HG03520 (cell line): ENCODE data around the gene CELA3B.
"Not testable (repeated sequence)": the region's sequence is repeated elsewhere in the genome, so short reads cannot be mapped to it uniquely, and the experiment has no call there.

Experiments
- ATAC-seq: cut with Tn5 transposase; IDR thresholded peaks from one replicate; pipeline ENCODE4 v1.9.1; 2021; ENCODE audit warnings: mild to moderate bottlenecking, moderate library complexity; ENCODE audit not compliant: unreplicated experiment

CELA3B gene

DNA sequence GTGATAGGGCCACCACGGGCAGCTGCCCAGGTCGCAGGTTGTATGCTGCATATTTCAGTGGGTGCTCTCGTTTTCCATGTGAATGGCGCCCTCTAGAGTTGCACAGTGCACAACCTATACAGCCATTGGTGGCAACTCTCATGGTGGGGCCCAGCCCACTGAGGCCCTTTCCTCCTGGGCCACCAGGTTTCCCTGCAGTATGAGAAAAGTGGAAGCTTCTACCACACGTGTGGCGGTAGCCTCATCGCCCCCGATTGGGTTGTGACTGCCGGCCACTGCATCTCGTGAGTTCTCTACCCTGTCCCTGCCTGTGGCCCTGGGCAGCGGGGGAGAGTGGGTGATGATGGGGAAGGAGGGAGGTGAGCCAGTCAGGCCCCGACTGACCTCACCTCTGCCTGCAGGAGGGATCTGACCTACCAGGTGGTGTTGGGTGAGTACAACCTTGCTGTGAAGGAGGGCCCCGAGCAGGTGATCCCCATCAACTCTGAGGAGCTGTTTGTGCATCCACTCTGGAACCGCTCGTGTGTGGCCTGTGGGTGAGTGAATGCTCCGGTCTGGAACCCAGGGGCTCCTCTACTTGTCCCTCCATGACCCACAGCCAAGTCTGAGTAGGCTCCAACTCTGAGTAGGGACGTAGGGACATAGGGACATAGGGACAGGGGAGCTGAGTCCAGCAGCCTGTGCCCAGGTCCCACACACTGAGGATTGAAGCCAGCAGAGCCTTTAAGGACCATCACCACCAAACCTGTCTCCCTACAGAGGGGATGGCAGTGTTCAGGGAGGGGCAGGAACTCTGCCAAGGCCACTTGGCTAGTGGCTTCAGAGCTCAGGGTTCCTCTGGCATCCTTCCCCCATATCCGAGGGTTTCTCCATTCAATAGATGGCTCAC, 28.7 kb downstream of the CELA3B start:
- not testable (repeated sequence) for ATAC-seq

DNA sequence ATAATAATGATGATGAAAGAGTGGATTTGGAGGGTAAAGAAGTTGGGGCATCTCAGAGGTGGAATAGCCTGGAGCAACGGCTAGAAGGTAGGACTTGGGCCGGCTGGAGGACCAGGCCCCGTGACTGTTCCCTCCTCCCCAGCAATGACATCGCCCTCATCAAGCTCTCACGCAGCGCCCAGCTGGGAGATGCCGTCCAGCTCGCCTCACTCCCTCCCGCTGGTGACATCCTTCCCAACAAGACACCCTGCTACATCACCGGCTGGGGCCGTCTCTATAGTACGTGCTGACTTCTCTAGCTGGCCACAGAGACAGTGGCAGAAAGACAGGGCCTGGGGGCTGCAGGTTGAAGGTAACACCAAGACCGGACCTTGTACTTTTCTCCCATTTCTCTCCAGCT, 29.9 kb downstream of the CELA3B start:
- ATAC-seq: not testable (repeated sequence)

- ATAC-seq: not testable (repeated sequence)
Observed at GRCh38 chr1:22007262-22007661, 30.4 kb downstream of the CELA3B start.

DNA sequence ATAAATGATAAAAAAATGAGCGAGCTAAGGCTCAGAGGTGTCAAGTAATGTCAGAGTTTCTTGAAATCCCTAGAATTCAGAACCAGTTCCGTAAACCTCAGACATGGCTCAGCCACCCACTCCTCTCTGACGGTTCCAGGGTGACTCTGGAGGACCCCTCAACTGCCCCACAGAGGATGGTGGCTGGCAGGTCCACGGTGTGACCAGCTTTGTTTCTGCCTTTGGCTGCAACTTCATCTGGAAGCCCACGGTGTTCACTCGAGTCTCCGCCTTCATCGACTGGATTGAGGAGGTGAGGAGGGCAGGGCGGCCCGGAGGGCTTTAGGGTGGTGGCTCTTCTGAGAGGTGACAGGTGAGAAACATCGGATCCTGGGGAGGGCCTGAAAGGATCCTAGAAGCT, 32.7 kb downstream of the CELA3B start:
- not testable (repeated sequence) for ATAC-seq

GRCh38 chr1:22012752-22013151, 35.9 kb downstream of the CELA3B start:
- ATAC-seq: not testable (repeated sequence)

DNA sequence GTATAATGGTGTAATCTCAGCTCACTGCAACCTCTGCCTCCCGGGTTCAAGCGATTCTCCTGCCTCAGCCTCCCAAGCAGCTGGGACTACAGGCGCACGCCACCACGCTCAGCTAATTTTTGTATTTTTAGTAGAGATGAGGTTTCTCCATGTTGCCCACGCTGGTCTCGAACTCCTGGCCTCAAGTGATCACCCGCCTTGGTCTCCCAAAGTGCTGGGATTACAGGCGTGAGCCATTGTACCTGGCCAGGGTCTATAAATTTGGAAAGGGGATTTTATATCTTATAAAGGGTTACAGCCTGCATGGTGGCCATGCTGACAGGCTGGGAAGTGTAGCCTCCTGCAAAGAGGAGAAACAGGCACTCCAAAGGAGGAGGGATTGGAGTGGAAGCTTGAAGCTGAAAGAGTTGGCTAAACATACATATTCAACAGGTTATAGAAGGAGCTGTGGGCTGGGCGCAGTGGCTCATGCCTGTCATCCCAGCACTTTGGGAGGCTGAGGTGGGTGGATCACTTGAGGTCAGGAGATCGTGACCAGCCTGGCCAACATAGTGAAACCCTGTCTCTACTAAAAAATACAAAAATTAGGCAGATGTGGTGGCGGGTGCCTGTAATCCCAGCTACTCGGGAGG, 37.9 kb downstream of the CELA3B start:
- ATAC-seq: not testable (repeated sequence)

GRCh38 chr1:22018583-22019559, 42.0 kb downstream of the CELA3B start:
- ATAC-seq: no peak

- no peak for ATAC-seq
Observed at GRCh38 chr1:22021061-22021460, 44.2 kb downstream of the CELA3B start.

GRCh38 chr1:22024485-22025367, 47.9 kb downstream of the CELA3B start:
- peak; percentile 27 for ATAC-seq

GRCh38 chr1:22025368-22026155, 48.7 kb downstream of the CELA3B start:
- peak; percentile 71 for ATAC-seq

DNA sequence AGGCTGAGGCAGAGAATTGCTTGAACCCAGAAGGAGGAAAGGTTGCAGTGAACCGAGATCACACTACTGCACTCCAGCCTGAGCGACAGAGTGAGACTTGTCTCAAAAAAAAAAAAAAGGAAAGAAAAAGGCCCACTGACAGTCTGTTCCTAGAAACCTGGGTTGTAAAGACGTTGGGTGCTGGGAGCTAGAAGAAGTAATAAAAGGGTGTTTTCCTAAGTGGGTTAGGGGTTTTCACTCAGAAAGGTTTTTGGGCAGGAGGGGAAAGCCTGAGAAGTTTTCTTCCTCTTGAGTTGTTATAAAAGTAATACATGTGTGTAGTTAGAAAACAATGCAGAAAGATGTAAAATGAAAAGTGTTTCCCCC, 50.1 kb downstream of the CELA3B start:
- no peak for ATAC-seq

GRCh38 chr1:22030057-22030456, 53.2 kb downstream of the CELA3B start:
- no peak for ATAC-seq

- ATAC-seq: no peak
Observed at GRCh38 chr1:22030473-22030872, 53.7 kb downstream of the CELA3B start.

DNA sequence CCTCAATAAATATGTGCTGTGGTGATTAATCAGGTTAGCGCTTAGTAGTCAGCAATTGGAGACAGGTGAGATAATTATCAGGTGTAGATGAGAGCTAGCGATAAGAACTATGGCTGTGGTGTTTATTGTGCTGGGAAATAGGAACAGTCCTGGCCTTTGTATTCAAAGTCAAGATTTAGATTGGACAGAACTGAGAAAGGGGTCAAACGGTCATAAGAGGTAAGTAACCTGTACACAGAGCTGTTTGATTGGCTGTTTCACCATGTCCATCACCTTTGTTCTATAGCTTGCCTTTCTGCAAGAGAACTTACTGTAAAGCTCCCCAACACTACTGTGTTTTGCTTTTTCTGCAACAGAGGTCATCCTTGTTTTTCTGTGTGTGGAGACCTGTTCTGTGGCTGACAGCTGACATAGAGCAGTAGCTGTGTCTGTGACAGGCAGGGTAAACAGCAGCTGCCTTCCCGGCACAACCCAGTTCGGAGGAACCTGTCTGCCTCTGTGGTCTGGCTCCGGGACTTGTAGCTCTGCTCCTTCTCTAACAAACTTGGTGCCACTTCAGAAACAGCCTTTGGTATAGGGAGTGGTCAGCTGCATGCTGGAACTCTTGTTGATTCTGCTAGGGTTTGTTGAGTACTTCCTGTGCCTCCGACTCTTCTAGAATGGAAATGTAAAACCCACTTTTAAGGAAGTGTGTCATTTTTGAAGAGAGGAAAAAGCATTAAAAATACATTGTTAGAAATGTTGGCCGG, 54.6 kb downstream of the CELA3B start:
- ATAC-seq: no peak

DNA sequence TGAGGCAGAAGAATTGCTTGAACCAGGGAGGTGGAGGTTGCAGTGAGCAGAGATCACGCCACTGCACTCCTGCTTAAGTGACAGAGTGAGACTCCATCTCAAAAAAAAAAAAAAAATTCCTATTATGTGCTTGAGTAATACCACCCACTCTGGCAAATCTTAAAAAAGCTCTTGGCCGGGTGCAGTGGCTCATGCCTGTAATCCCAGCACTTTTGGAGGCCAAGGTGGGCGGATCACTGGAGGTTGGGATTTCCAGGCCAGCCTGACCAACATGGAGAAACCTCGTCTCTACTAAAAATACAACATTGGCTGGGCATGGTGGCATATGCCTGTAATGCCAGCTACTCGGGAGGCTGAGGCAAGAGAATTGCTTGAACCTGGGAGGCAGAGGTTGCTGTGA, 58.0 kb downstream of the CELA3B start:
- not testable (repeated sequence) for ATAC-seq

GRCh38 chr1:22037520-22037919, 60.7 kb downstream of the CELA3B start:
- no peak for ATAC-seq

DNA sequence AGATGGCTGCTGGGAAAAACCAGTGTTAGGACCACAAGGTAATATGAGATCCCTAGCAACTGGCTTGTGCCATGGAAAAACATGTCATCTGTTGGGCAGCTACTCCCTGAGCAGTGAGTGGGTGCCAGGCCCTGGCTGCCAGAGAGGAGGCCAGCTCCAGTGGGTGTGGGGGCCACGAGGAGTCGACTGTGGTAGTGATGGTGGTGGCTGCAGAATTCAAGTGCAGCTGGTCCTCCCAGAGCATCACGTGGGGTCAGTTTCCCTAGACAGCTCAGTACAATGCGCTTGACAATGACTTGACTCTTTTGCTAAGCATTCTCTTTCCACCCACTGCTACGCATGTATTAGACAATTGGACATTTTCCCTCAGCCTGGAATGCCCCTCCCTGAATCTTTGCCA, 61.2 kb downstream of the CELA3B start:
- ATAC-seq: no peak
